Activated CD8-positive, alpha-beta memory T cell treated with anti-CD3 and anti-CD28 coated beads, Interleukin-2, amount 50 U/mL, for 1 hour (primary cell): ENCODE results near the gene MYLK2.
"Not testable (repeated sequence)": the region's sequence is repeated elsewhere in the genome, so short reads cannot be mapped to it uniquely, and the experiment has no call there.

ENCODE experiments used
- DNase-seq: peaks from one replicate; pipeline ENCODE4 v3.0.0-alpha.2; 2020; ENCODE audit errors: extremely low read depth

MYLK2 gene

GRCh38 chr20:31815408-31816188 is 3.6 kb upstream of the MYLK2 start:
- no peak for DNase-seq

- DNase-seq: no peak
Measured at GRCh38 chr20:31816221-31816620, 2.9 kb upstream of the MYLK2 start.

GRCh38 chr20:31817461-31817860 is 1.7 kb upstream of the MYLK2 start:
- DNase-seq: no peak

- no peak for DNase-seq
Measured at GRCh38 chr20:31818376-31818908, 714 bp upstream of the MYLK2 start.

GRCh38 chr20:31820228-31820627 is 1.1 kb downstream of the MYLK2 start:
- no peak for DNase-seq

- no peak for DNase-seq
Measured at GRCh38 chr20:31821427-31821826, 2.3 kb downstream of the MYLK2 start.

GRCh38 chr20:31822421-31823330 is 3.5 kb downstream of the MYLK2 start:
- peak; percentile 47 for DNase-seq

GRCh38 chr20:31823360-31824124 is 4.4 kb downstream of the MYLK2 start:
- DNase-seq: no peak

- no peak for DNase-seq
Measured at GRCh38 chr20:31824125-31824485, 4.9 kb downstream of the MYLK2 start.

GRCh38 chr20:31824554-31825313 is 5.6 kb downstream of the MYLK2 start:
- no peak for DNase-seq

GRCh38 chr20:31826074-31826473 is 6.9 kb downstream of the MYLK2 start:
- no peak for DNase-seq

- DNase-seq: no peak
Measured at GRCh38 chr20:31827059-31827458, 7.9 kb downstream of the MYLK2 start.

- DNase-seq: not testable (repeated sequence)
Measured at GRCh38 chr20:31828016-31828415, 8.9 kb downstream of the MYLK2 start.

GRCh38 chr20:31829731-31830130 is 10.6 kb downstream of the MYLK2 start:
- DNase-seq: no peak

GRCh38 chr20:31830406-31830981 is 11.3 kb downstream of the MYLK2 start:
- no peak for DNase-seq

GRCh38 chr20:31831211-31831610 is 12.1 kb downstream of the MYLK2 start:
- no peak for DNase-seq

GRCh38 chr20:31831771-31832306 is 12.7 kb downstream of the MYLK2 start:
- no peak for DNase-seq

- no peak for DNase-seq
Measured at GRCh38 chr20:31833130-31833930, 14.2 kb downstream of the MYLK2 start.

GRCh38 chr20:31833931-31834521 is 14.9 kb downstream of the MYLK2 start:
- no peak for DNase-seq
